Epidermal melanocyte (primary cell): ENCODE results near the gene ZSCAN29.
"Not testable (repeated sequence)": the region's sequence is repeated elsewhere in the genome, so short reads cannot be mapped to it uniquely, and the experiment has no call there.

Experiments
- DNase-seq: peaks from one replicate; pipeline ENCODE4 v3.0.0; 2011; ENCODE audit warnings: low spot score; ENCODE audit not compliant: insufficient read length

The ZSCAN29 gene

GRCh38 chr15:43370975-43371974, at the start of gene ZSCAN29, which contains the start of gene TUBGCP4:
TSS of gene ZSCAN29 (minus strand) at chr15:43371043. CDS start at chr15:43369913, 1,130 bp downstream.
TSS of gene TUBGCP4 (plus strand) at chr15:43371101. CDS start at chr15:43371355, 254 bp downstream.
- peak; percentile 90 for DNase-seq

- no peak for DNase-seq
These were observed 49.6 kb upstream of the ZSCAN29 start for GRCh38 chr15:43420435-43420834.

GRCh38 chr15:43414196-43414595, 43.4 kb upstream of the ZSCAN29 start:
- DNase-seq, result no peak

- no peak for DNase-seq
These were observed 41.3 kb upstream of the ZSCAN29 start for GRCh38 chr15:43412096-43412495.

- no peak for DNase-seq
These were observed 39.9 kb upstream of the ZSCAN29 start for GRCh38 chr15:43410572-43411214.

GRCh38 chr15:43408789-43409188, 37.9 kb upstream of the ZSCAN29 start:
- DNase-seq, result no peak

- DNase-seq, result no peak
These were observed 36.0 kb upstream of the ZSCAN29 start for GRCh38 chr15:43406808-43407207.

- DNase-seq, result peak; percentile 28
These were observed 35.3 kb upstream of the ZSCAN29 start for GRCh38 chr15:43406189-43406588.

GRCh38 chr15:43404130-43404529, 33.3 kb upstream of the ZSCAN29 start:
- DNase-seq, result no peak

GRCh38 chr15:43403616-43404015, 32.8 kb upstream of the ZSCAN29 start:
- no peak for DNase-seq

- no peak for DNase-seq
These were observed 31.4 kb upstream of the ZSCAN29 start for GRCh38 chr15:43402255-43402654.

- not testable (repeated sequence) for DNase-seq
These were observed 22.7 kb upstream of the ZSCAN29 start for GRCh38 chr15:43393592-43393991.

GRCh38 chr15:43390723-43391122, 19.9 kb upstream of the ZSCAN29 start:
- DNase-seq, result no peak

- no peak for DNase-seq
These were observed 12.2 kb upstream of the ZSCAN29 start for GRCh38 chr15:43383070-43383469.

- DNase-seq, result no peak
These were observed 11.5 kb upstream of the ZSCAN29 start for GRCh38 chr15:43382310-43382709.

- DNase-seq, result no peak
These were observed 7.8 kb upstream of the ZSCAN29 start for GRCh38 chr15:43378601-43379000.

GRCh38 chr15:43376017-43376705, 5.3 kb upstream of the ZSCAN29 start:
- no peak for DNase-seq

- DNase-seq, result peak; percentile 44
These were observed 401 bp downstream of the ZSCAN29 start for GRCh38 chr15:43370310-43370974.

GRCh38 chr15:43361313-43361903, 9.4 kb downstream of the ZSCAN29 start:
- DNase-seq, result no peak

- peak; percentile 67 for DNase-seq
These were observed 10.0 kb downstream of the ZSCAN29 start for GRCh38 chr15:43360821-43361220.
